Measurements from ENCODE around the gene FRMD4A. TPM values are rescaled to one million over a fixed set of nuclear protein-coding genes. Genes with fewer than 3 reads are reported as not detected.

Gene FRMD4A
- total RNA-seq, 2 experiments from 2014 or later = 0.82 to 0.94 TPM

DNA sequence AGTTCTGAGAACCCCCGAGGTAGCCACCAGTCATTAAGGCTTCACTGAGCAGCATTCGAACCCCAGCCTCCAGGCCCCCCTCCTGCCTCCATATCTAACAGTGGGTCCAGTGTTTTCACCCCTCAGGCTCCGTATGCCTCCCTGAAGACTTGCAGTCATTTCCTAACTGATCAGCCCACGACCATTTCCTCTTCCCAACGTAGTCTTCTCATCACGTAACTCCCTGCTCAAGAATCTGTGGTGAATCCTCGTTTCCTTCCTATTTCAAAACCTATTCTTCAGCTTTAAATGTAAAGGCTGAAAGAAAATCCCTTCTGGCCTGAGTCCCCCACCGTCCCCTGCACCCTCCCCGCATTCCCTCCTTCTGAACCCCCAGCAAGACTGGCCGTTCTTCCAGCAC lies 21.1 kb downstream of the FRMD4A start:
- ChIA-PET POLR2A (no interaction called here), CTCF (interaction anchor here (0.6 kb wide), 1 partner anchor 31 kb away, joined by 3 read pairs; no protein-coding TSS in a partner anchor)
- Mint-ChIP-seq H3K27ac (no peak overlapping the region), H3K4me3 (no peak overlapping the region), H3K4me1 (ENCODE audit: low read depth) (no peaks in the 10 kb centered on the region), H3K27me3 (ENCODE audit: low read depth) (peaks cover 12% of the 10 kb centered on the region), H3K9me3 (ENCODE audit: insufficient read depth) (no peaks in the 10 kb centered on the region), H3K36me3 (ENCODE audit: low read depth) (no peaks in the 10 kb centered on the region)
- DNase-seq (no peak), ATAC-seq (no peak)

DNA sequence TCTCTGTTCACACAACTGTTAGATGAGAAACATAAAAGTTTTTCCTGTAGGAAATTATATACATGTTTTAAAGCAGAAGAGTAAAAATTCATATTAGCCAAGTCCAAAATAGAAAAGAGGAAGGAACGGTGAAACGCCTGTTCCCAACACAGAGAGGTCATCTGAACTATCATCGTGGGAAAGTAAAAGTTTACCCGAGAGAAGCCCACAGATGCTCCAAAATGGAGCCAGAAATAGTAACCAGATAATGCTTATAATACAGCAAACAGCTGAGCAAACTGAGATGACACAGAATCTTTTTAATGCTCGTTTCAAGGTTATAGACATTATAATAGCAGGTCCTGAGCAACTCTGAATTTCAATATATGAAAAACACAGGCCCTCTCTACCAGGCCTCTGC lies 24.5 kb downstream of the FRMD4A start:
- Mint-ChIP-seq H3K9me3 (ENCODE audit: insufficient read depth) (no peaks in the 10 kb centered on the region), H3K36me3 (ENCODE audit: low read depth) (no peaks in the 10 kb centered on the region), H3K4me1 (ENCODE audit: low read depth) (no peaks in the 10 kb centered on the region), H3K4me3 (no peak overlapping the region), H3K27ac (no peak overlapping the region), H3K27me3 (ENCODE audit: low read depth) (peaks cover 8% of the 10 kb centered on the region)
- CTCF ChIA-PET = no interaction called here
- ATAC-seq (no peak), DNase-seq (no peak)
- POLR2A ChIA-PET = no interaction called here

- Mint-ChIP-seq H3K9me3 (ENCODE audit: insufficient read depth) (no peaks in the 10 kb centered on the region), H3K36me3 (ENCODE audit: low read depth) (no peaks in the 10 kb centered on the region), H3K27me3 (ENCODE audit: low read depth) (peaks cover 5% of the 10 kb centered on the region), H3K27ac (no peak overlapping the region), H3K4me3 (no peak overlapping the region), H3K4me1 (ENCODE audit: low read depth) (no peaks in the 10 kb centered on the region)
- ChIA-PET POLR2A (no interaction called here), CTCF (no interaction called here)
- ATAC-seq (no peak), DNase-seq (no peak)
Observed at GRCh38 chr10:14304046-14304445, 26.7 kb downstream of the FRMD4A start.

DNA sequence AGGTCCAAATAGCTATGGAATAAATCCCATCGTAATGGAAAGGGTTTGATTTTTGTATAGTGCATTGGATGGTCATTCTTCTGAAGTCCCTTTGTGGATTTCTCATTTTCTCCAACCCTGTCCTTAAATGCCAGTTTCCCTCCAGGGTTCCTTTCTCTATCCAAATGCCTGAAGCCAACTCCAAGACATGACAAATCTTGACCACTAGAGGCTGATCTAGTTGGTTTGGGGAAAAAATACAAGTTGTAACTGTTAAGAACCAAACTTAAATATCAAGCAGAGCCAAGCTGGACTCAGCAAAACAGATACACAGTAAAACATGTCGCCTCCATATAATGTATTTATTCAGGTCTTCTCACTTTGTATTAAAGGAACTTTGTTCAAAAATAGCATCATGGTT lies 28.7 kb downstream of the FRMD4A start:
- Mint-ChIP-seq H3K4me1 (ENCODE audit: low read depth) (no peaks in the 10 kb centered on the region), H3K27me3 (ENCODE audit: low read depth) (peaks cover 8% of the 10 kb centered on the region), H3K9me3 (ENCODE audit: insufficient read depth) (no peaks in the 10 kb centered on the region), H3K27ac (no peak overlapping the region), H3K4me3 (no peak overlapping the region), H3K36me3 (ENCODE audit: low read depth) (no peaks in the 10 kb centered on the region)
- DNase-seq (no peak), ATAC-seq (no peak)
- CTCF ChIA-PET = interaction anchor here (0.9 to 1.5 kb wide), 2 partner anchors 19 to 25 kb away, joined by 3 read pairs; no protein-coding TSS in a partner anchor
- POLR2A ChIA-PET = no interaction called here

GRCh38 chr10:14299556-14299955 lies 31.2 kb downstream of the FRMD4A start:
- ATAC-seq (no peak), DNase-seq (no peak)
- ChIA-PET CTCF (no interaction called here), POLR2A (no interaction called here)
- peaks cover 7% of the 10 kb centered on the region for H3K27me3 Mint-ChIP-seq (ENCODE audit: low read depth)
- H3K4me3 Mint-ChIP-seq = no peak overlapping the region
- H3K27ac Mint-ChIP-seq = no peak overlapping the region
- no peaks in the 10 kb centered on the region for H3K4me1 Mint-ChIP-seq (ENCODE audit: low read depth)
- H3K9me3 Mint-ChIP-seq (ENCODE audit: insufficient read depth) = no peaks in the 10 kb centered on the region
- no peaks in the 10 kb centered on the region for H3K36me3 Mint-ChIP-seq (ENCODE audit: low read depth)

GRCh38 chr10:14296065-14296709 lies 34.5 kb downstream of the FRMD4A start:
- Mint-ChIP-seq H3K27ac (no peak overlapping the region), H3K27me3 (ENCODE audit: low read depth) (peaks cover 9% of the 10 kb centered on the region), H3K4me1 (ENCODE audit: low read depth) (no peaks in the 10 kb centered on the region), H3K4me3 (no peak overlapping the region), H3K36me3 (ENCODE audit: low read depth) (no peaks in the 10 kb centered on the region), H3K9me3 (ENCODE audit: insufficient read depth) (peaks cover 1% of the 10 kb centered on the region)
- DNase-seq (no peak), ATAC-seq (no peak)
- CTCF ChIA-PET = no interaction called here
- POLR2A ChIA-PET = interaction anchor here (1.0 kb wide), 1 partner anchor 110 kb away, joined by 3 read pairs; no protein-coding TSS in a partner anchor

DNA sequence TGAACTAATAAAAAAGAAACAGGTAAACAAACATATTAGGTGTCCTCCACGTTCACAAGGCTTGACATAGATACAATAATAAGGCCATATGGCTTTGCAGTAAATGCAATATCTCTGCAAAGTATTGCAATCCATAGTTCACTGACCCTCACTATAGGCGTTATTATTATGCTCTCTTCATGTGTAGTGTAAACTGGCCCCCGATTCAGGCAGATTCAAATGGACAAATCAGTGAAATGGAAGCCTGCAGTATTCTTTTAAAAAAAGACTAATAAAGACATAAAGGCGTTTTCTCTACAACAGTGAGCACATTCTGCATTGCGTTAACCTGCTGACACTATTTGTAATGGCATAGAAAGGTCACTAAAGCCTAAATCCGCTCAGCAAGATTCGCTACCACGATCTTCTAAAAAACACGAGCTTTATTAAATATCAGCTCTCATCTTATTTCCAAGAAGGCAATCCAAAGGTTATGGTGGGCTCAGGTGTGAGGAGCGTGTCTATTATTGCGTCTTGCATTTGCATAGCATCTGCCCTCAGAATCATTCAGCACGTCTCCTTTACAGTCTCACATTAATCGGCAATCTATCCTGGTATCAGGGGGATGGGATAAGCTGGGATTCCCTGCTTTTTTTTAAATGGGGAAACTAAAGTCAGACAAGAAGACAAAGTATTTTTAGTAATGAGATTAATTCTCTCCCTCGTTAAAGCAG lies 36.2 kb downstream of the FRMD4A start:
- DNase-seq = no peak
- CTCF ChIA-PET = interaction anchor here (1.3 kb wide), 1 partner anchor 21 kb away, joined by 3 read pairs; no protein-coding TSS in a partner anchor
- peaks cover 12% of the 10 kb centered on the region for H3K27me3 Mint-ChIP-seq (ENCODE audit: low read depth)
- peaks cover 9% of the 10 kb centered on the region for H3K9me3 Mint-ChIP-seq (ENCODE audit: insufficient read depth)
- no peak for ATAC-seq
- no peak overlapping the region for H3K4me3 Mint-ChIP-seq
- H3K27ac Mint-ChIP-seq = no peak overlapping the region
- no peaks in the 10 kb centered on the region for H3K4me1 Mint-ChIP-seq (ENCODE audit: low read depth)
- no peaks in the 10 kb centered on the region for H3K36me3 Mint-ChIP-seq (ENCODE audit: low read depth)
- POLR2A ChIA-PET = no interaction called here

DNA sequence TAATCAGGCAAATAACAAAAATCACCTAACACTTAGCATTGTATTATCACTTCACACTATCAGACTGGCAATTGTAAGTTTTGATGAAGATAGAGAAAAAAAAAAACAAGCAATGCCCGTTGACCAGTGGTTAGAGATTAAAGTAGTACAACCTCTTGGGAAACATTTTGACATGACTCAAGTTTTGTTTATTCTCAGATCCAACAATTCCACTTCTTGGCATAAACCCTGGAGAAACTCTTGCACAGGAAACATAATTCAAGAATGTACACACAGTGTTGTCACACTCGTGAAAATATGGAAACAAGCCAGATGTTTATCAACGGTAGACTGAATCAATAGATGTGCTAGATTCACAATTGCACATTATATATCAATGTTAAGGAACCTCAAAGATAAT lies 37.2 kb downstream of the FRMD4A start:
- H3K9me3 Mint-ChIP-seq (ENCODE audit: insufficient read depth) = peaks cover 9% of the 10 kb centered on the region
- peaks cover 12% of the 10 kb centered on the region for H3K27me3 Mint-ChIP-seq (ENCODE audit: low read depth)
- no peak overlapping the region for H3K27ac Mint-ChIP-seq
- H3K4me3 Mint-ChIP-seq = no peak overlapping the region
- no peaks in the 10 kb centered on the region for H3K36me3 Mint-ChIP-seq (ENCODE audit: low read depth)
- ChIA-PET CTCF (no interaction called here), POLR2A (no interaction called here)
- DNase-seq (no peak), ATAC-seq (no peak)
- no peaks in the 10 kb centered on the region for H3K4me1 Mint-ChIP-seq (ENCODE audit: low read depth)

DNA sequence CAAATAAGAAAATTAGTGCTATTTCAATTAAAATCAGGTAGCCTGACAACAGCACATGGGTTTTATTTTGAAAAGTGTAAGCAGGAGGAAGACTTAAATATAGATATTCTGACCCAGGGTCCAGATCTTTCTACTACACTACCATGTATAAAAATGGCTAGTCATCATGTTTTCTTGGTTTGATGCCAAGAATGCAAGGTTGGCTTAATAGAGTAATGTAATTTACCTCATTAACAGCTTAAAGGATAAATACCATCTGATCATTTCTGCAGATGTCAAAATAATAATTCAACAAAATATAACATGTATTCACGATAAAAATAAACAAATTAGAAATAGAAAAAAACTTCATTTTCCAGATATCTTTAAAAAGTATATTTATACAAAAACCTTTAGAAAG lies 39.4 kb downstream of the FRMD4A start:
- H3K9me3 Mint-ChIP-seq (ENCODE audit: insufficient read depth) = peaks cover 9% of the 10 kb centered on the region
- DNase-seq (no peak), ATAC-seq (no peak)
- POLR2A ChIA-PET = no interaction called here
- H3K36me3 Mint-ChIP-seq (ENCODE audit: low read depth) = no peaks in the 10 kb centered on the region
- no peak overlapping the region for H3K27ac Mint-ChIP-seq
- H3K4me3 Mint-ChIP-seq = no peak overlapping the region
- H3K27me3 Mint-ChIP-seq (ENCODE audit: low read depth) = peaks cover 12% of the 10 kb centered on the region
- CTCF ChIA-PET = no interaction called here
- no peaks in the 10 kb centered on the region for H3K4me1 Mint-ChIP-seq (ENCODE audit: low read depth)

DNA sequence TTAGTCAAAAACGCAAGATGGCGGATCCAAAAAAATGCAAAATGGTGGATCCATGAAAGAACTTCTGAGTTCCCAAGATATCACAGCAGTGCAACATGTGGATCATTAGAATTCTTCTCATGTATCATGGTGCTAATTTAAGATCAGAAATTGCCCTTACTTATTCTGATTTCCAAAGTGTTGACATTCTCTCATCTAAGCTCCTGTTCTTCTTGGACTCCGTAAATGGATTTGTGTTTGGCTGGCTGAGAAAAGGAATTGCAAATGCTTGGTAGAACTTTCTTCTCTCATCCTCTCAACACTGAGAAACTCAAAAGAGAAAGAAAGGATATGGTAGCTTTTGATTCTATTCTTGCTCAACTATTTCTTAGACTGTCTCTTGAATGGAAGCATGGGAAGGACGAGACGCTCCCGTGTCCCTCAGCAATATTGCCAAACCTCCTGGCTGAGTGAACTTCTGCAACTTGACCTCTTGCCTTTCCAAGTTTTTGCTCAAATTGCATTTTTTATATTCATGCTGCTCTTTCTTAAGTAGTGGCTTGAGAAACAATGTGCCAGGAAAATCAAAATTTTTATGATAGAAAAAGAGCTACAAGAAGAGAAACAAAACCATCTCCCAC lies 44.7 kb downstream of the FRMD4A start:
- ATAC-seq (no peak), DNase-seq (no peak)
- Mint-ChIP-seq H3K4me1 (ENCODE audit: low read depth) (no peaks in the 10 kb centered on the region), H3K9me3 (ENCODE audit: insufficient read depth) (peaks cover 7% of the 10 kb centered on the region), H3K27me3 (ENCODE audit: low read depth) (peaks cover 13% of the 10 kb centered on the region), H3K36me3 (ENCODE audit: low read depth) (no peaks in the 10 kb centered on the region), H3K27ac (no peak overlapping the region), H3K4me3 (no peak overlapping the region)
- ChIA-PET POLR2A (no interaction called here), CTCF (no interaction called here)

- Mint-ChIP-seq H3K4me1 (ENCODE audit: low read depth) (no peaks in the 10 kb centered on the region), H3K9me3 (ENCODE audit: insufficient read depth) (no peaks in the 10 kb centered on the region), H3K4me3 (no peak overlapping the region), H3K27ac (no peak overlapping the region), H3K36me3 (ENCODE audit: low read depth) (no peaks in the 10 kb centered on the region), H3K27me3 (ENCODE audit: low read depth) (peaks cover 9% of the 10 kb centered on the region)
- DNase-seq (no peak), ATAC-seq (no peak)
- POLR2A ChIA-PET = no interaction called here
- CTCF ChIA-PET = interaction anchor here (0.9 kb wide), 1 partner anchor 19 kb away, joined by 3 read pairs; no protein-coding TSS in a partner anchor
Observed at GRCh38 chr10:14282276-14282675, 48.4 kb downstream of the FRMD4A start.

- CTCF ChIA-PET = no interaction called here
- Mint-ChIP-seq H3K27me3 (ENCODE audit: low read depth) (peaks cover 5% of the 10 kb centered on the region), H3K4me1 (ENCODE audit: low read depth) (no peaks in the 10 kb centered on the region), H3K9me3 (ENCODE audit: insufficient read depth) (no peaks in the 10 kb centered on the region), H3K27ac (no peak overlapping the region), H3K4me3 (no peak overlapping the region), H3K36me3 (ENCODE audit: low read depth) (no peaks in the 10 kb centered on the region)
- ATAC-seq (no peak), DNase-seq (no peak)
- POLR2A ChIA-PET = no interaction called here
Observed at GRCh38 chr10:14278533-14278932, 52.2 kb downstream of the FRMD4A start.

Data from activated CD8-positive, alpha-beta T cell treated with anti-CD3 and anti-CD28 coated beads, Interleukin-2, amount 10 ng/mL, durations not matched to agents 7 days and 5 days (primary cell).